NCI-H1694 treated with DMSO at 0.1 percent for 48 hours (cell line): Measurements from ENCODE around the gene NCAM1.

Experiments used
- DNase-seq: peaks from one replicate; lab custom pipeline; 2025; lab: John Stamatoyannopoulos, UW

NCAM1 gene

DNA sequence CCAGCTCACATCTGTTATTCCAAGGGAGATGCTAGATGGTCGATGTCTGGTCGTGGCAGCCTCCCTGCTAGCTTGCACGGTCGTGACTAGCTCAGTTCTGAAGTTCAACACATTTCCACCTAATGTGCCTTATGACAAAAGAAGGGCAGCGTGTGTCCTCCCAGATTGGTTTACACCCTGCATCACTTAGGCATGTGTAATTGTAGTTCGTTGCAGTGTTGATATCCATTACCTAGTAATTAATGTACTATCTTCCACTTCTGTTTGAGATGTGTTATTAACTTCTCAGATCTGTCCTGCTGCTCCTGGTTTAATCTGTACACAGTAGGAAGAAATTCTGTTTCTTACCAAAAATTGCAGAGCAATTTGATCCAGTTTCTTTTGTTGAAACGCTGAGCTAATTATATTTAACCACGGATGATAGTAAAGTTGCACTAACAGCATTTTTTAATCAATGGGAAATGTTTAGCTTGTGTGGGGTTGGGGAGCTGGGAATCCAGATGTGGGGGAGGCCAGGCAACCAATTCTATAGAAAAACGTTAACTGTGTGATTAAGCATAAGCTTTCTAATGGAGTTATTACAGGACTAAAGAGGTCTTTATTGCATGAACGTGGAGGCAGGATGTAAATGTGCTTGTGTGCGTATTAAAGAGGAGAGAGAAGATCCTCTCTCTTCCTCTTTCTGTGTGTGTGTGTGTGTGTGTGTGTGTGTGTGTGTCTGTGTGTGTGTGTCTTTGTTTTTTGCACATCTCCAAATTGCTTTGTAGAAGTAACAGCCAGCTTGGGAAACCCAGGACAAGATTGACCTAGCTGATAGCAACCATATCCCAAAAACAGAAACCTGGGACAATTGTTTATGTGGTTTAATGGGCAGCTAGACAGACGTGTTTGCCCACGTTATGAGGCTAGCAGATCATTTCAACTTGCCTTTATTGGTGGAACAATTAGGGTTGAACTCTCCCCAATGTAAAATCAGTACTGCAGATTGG is 207.4 kb downstream of the NCAM1 start:
- DNase-seq: no peak

DNA sequence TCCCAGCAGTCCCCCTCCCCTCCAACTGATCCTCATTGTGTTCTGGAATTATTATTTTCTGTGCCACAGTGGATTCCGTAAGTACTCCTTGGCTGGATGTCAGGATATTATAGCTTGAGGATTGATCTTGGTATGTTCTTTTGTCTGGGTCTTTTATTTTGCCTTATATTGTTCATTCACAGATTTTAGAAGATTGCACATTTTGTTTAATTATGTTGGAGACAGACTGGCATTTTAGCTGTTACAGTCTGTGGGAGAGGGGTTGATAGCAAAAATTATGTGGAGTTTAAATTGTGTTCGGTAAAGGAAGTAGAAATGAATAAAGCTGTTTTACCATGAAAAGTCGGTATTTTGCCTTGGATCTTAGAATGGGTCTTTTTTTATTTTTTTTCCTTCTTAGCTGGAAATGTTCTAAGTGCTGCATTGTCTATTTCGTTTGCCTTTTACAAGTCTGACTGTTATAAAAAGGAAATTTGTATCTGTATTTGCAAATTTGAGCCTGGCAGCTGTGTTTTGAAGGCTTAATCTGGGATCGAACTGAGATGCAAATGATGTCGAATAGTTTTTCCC is 211.2 kb downstream of the NCAM1 start:
- DNase-seq: no peak

GRCh38 chr11:113173126-113173525 is 211.9 kb downstream of the NCAM1 start:
- DNase-seq: no peak

DNA sequence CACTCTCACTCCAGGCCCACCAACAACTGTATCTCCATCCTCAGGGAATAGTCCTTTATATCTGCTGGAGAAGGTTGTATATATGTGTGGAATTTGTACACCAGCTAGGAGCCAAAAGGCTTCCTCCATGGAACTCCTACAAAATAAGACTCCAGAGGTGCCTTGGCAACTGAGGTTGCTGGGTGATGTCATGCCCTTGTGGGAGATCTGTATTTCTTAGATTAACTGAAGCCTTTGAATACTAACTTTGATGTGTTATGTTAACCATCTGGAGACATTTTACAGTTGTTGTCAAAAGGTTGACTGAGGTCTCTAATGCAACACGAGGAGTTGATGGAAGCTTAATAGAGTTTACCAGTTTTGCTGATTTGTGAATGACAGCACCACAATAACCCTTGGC is 213.7 kb downstream of the NCAM1 start:
- DNase-seq: no peak

DNA sequence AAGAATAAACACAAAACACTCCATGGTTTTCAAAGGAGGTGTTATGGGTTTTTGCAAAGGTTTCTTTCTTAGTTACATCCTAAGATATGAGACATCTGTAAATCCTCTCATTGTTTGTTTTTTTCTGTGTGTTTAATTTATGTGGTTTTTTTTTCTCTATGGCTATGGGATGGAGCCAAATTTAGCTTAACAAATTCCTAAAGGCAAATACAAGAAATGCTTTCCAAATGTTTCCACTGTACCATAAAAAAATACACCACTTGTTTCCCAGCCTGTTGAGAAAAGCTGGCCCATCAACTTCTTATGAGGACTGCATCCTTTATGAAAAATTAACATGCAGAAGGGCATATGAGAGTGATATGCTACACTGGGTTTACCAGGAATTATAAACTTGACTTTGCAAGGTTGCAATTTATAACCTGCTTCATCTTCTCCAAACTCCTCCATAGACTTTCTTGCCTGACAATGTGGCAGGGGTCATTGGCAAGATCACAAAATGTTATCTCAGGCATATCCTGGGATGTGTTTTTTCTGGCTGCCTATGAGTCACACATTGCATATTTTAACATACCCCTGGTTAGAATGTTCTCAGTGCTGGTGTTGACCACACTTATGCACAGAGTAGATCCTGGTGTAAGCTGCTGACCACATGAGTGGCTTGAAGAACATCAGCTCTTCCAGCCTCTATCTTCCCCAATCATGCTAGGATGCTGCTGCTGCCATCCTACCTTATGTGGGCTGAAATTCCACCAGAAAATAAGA is 215.6 kb downstream of the NCAM1 start:
- no peak for DNase-seq

DNA sequence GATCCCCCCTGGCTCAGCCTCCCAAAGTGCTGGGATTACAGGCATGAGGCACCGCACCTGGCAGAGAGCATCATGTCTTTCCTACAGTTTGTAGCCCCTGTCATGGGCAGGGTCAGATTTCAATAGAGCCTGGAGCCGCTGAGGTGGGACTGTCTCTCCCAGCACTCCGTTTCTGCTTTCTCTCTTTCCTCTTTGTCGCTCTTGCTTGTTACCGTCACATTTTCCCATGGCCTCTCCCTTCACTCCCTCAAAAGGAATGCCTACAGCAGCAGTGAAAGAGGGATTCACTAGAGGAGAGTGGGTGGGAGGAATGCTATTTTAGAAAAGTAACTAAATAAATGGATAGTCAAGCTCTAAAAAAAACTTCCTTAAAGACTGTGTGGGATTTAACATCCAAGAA is 216.5 kb downstream of the NCAM1 start:
- no peak for DNase-seq

DNA sequence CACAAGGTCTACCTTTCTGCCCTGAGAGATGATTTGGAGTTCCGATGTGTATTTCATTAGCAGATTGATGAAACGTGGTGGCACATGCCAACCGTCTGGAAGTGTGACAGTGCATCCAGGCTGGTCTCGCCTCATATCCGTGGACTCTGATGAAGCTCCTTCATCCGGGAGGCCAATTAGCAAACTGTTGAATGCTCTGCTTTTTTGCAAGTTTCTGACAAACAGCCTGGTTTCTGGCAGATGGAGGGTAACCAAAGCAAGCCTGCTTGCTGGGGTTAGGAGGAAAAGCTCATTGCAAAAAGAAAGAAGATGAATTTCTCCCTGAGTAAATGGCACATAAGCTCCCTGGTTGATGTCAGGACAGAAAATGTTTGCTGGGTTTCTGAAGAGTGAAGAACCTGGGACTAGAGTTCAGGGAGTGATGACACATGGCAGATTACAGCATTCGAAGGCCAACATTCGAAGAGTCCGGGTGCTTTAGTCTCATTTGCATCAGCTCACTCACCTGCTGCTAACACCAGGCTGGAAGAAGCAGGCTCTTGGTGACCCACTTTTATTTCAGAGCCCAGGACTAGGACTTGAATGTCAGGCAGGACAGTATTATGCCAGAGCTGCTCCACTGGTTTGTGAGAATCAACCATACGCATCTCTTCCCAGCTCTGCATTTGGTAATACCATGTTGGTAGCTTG is 217.3 kb downstream of the NCAM1 start:
- no peak for DNase-seq

- DNase-seq: no peak
Observed at GRCh38 chr11:113179181-113179704, 218.0 kb downstream of the NCAM1 start.

DNA sequence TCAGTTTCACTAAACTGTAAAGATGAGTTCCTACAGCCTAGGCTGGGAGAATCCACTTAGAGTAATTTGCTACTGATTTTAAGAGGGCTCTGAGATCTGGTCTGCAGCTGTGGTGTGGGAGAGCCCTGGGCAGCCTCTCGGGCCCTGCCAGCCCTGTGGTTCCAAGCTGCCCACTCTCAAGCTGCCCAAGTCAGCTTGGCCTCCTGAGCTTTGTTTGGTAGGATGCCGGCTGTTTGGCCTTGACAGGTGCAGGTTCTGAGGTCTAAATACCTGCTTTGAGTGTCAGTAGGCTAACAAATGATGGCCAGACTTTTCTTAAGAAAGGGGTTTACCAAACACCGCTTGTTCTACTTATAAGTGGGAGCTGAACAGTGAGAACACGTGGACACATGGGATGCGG is 219.9 kb downstream of the NCAM1 start:
- DNase-seq: no peak

- no peak for DNase-seq
Observed at GRCh38 chr11:113182288-113182687, 221.1 kb downstream of the NCAM1 start.

DNA sequence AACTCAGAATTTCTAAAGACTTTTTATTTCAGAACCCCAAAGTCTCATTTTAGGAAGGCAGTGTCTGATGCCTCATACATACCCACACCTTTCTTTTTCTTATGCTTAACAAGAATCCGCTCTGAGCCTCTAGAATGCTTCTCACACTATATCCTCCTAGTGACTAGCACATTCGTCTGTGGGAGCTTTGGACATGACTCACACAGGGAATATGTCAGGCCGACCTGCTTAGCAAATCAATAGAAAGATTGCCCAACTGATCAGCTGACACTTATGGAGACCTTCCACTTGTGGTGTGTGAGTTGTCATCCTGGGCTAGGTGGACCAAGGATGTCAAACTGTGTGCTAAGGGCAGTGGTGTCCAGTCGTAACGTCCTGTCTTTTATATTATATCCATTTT is 223.3 kb downstream of the NCAM1 start:
- no peak for DNase-seq

GRCh38 chr11:113188371-113188834 is 227.2 kb downstream of the NCAM1 start:
- no peak for DNase-seq

DNA sequence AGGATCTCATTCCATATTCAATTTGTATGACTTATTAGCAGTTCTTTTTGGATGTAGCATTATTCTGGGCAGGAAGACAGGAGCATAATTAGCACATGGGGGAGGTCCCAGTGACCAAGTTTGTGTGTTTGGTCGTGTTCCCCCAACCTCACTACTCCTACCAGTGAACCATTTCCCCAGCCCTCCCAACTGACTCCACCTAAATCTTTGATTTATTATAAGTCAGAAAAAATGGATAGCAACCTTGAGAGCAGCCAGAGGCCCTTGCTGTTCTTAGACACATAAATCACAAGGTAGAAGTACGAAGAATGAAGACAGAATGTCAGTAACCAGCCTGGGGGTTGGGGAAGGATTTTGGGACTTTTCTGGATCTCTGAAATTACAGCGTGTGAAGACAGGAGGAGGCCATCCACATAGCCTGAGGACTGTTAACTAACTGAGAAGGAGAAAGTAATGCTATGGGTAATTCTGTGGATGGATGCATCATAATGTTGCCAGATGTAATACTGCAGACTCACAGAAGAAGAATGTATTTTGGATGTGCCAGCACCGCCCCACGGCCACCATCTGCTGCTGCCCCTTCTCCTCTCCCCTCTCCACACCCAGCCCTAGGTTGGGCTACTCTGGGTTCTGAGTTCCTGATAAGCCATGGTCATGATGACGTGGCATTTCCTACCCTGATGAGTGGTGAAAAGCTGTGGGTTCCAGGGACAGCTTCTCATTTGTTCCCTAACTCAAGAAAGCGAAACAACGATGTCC is 228.9 kb downstream of the NCAM1 start:
- DNase-seq: no peak

- DNase-seq: no peak
Observed at GRCh38 chr11:113192121-113192925, 231.1 kb downstream of the NCAM1 start.

GRCh38 chr11:113193016-113193415 is 231.8 kb downstream of the NCAM1 start:
- no peak for DNase-seq

- DNase-seq: peak; percentile 9
Observed at GRCh38 chr11:113193946-113194345, 232.7 kb downstream of the NCAM1 start.

GRCh38 chr11:113195728-113196127 is 234.5 kb downstream of the NCAM1 start:
- no peak for DNase-seq

DNA sequence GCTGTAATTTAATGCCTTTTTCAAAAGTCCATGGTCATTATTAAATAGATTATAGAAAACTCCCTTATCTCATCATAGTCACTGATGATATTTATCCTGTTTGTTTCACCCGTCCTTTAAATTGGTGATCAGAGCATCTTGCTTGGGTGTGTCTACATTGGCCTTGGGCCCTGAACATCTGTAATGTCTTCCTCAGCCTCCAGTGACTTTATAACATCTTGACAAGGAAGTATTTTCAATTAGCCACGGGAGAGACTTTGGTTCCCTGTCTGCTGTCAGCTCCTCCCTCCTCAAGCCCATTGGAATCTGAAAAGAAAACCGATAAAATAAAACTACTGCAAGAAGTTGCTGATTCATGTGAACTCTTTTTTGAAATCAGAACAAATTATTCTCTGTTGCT is 236.2 kb downstream of the NCAM1 start:
- no peak for DNase-seq

- DNase-seq: no peak
Observed at GRCh38 chr11:113198972-113199661, 237.9 kb downstream of the NCAM1 start.

- no peak for DNase-seq
Observed at GRCh38 chr11:113199866-113200265, 238.6 kb downstream of the NCAM1 start.
